OCI-LY7 (cell line): ENCODE results near the gene LPP. TPM values are rescaled to one million over a fixed set of nuclear protein-coding genes. Genes with fewer than 3 reads are reported as not detected.

Experiments
- BruUV-seq: library from RNA; stranded (reverse); fragments of 400-500 nt; replicated peaks from 2 replicates; lab custom pipeline; 2021; lab: Mats Ljungman, UMichigan
- CTCF ChIA-PET: fragments of 300-600 bp; sonication (Branson Sonifier 250); formaldehyde crosslinking; loops from one replicate; lab custom pipeline; 2022; ENCODE audit warnings: antibody characterized with exemption; ENCODE audit not compliant: unreplicated experiment; lab: Charles Lee
- POLR2A ChIA-PET: fragments of 300-600 bp; sonication (Branson Sonifier 250); formaldehyde crosslinking; loops from one replicate; lab custom pipeline; 2022; ENCODE audit warnings: antibody characterized with exemption; lab: Charles Lee
- DNase-seq: peaks from one replicate; pipeline ENCODE4 v3.0.0-alpha.2; 2015; ENCODE audit warnings: low spot score
- H2AFZ ChIP-seq: fragments of 200-600 bp; sonication (generic), shearing (Covaris generic); 2 replicates; pipeline ENCODE4 v1.6.1; 2014; ENCODE audit warnings: mild to moderate bottlenecking, antibody characterized with exemption, low read length, moderate library complexity
- H3K27ac ChIP-seq: fragments of 200-600 bp; sonication (generic); 2 replicates; pipeline ENCODE4 v1.5.1; 2014; ENCODE audit warnings: mixed run types, low read depth, mild to moderate bottlenecking, moderate library complexity, low read length, inconsistent platforms; ENCODE audit not compliant: poor library complexity, severe bottlenecking
- H3K36me3 ChIP-seq: fragments of 200-600 bp; sonication (generic); 2 replicates; pipeline ENCODE4 v1.6.1; 2014; ENCODE audit warnings: mild to moderate bottlenecking, antibody characterized with exemption, low read length, moderate library complexity, mixed read lengths; ENCODE audit not compliant: insufficient read depth
- H3K4me1 ChIP-seq: fragments of 200-600 bp; sonication (generic); 2 replicates; pipeline ENCODE4 v1.5.1; 2014; ENCODE audit warnings: mild to moderate bottlenecking, low read length; ENCODE audit not compliant: insufficient read depth, poor library complexity, severe bottlenecking
- H3K4me2 ChIP-seq: fragments of 200-600 bp; sonication (generic); 2 replicates; pipeline ENCODE4 v1.6.1; 2014; ENCODE audit warnings: mild to moderate bottlenecking, low read length
- H3K4me3 ChIP-seq: fragments of 200-600 bp; sonication (generic); 2 replicates; pipeline ENCODE4 v1.5.1; 2014; ENCODE audit warnings: mild to moderate bottlenecking, low read depth, low read length; ENCODE audit not compliant: poor library complexity, severe bottlenecking
- H3K79me2 ChIP-seq: fragments of 200-600 bp; sonication (generic); 2 replicates; pipeline ENCODE4 v1.6.1; 2016; ENCODE audit warnings: low read depth, mild to moderate bottlenecking, low read length, moderate library complexity, mixed read lengths; ENCODE audit not compliant: insufficient read depth
- H3K9me2 ChIP-seq: fragments of 200-600 bp; sonication (generic); 2 replicates; pipeline ENCODE4 v1.6.1; 2016; ENCODE audit warnings: mild to moderate bottlenecking, low read length, mixed read lengths; ENCODE audit not compliant: insufficient read depth
- H3K9me3 ChIP-seq: fragments of 200-600 bp; sonication (generic); 2 replicates; pipeline ENCODE4 v1.6.1; 2014; ENCODE audit warnings: mild to moderate bottlenecking, mixed run types, low read length, mixed read lengths
- H4K20me1 ChIP-seq: fragments of 200-600 bp; sonication (generic); 2 replicates; pipeline ENCODE4 v1.6.1; 2014; ENCODE audit warnings: mild to moderate bottlenecking, antibody characterized with exemption, low read length, moderate library complexity, mixed read lengths; ENCODE audit not compliant: insufficient read depth
- CTCF ChIP-seq: fragments of 200-600 bp; sonication (generic); conservative IDR thresholded peaks from 2 replicates; pipeline ENCODE4 v1.5.1; 2014; ENCODE audit warnings: mild to moderate bottlenecking, antibody characterized with exemption, low read length, moderate library complexity, mixed read lengths
- EZH2phosphoT487 ChIP-seq: fragments of 200-600 bp; sonication (generic); IDR thresholded peaks from 2 replicates; pipeline ENCODE4 v1.6.1; 2018; ENCODE audit warnings: low read depth, borderline replicate concordance, mild to moderate bottlenecking, mixed run types, antibody characterized with exemption, low read length, moderate library complexity, mixed read lengths
- intact Hi-C: fragments of 100-400 bp; cut with micrococcal nuclease; formaldehyde crosslinking; loops from one replicate; pipeline ENCODE4 v1.10.0; 2022; ENCODE audit not compliant: unreplicated experiment
- total RNA-seq, 2 experiments: library from RNA; depleted of rRNA in 1 of 2; stranded (reverse); fragments of >200 nt in 1 of 2; shearing (Covaris generic) in 1 of 2; gene quantifications; 2 replicates each; pipeline ENCODE4 v1.2.3, GENCODE V29; 2014 to 2022

LPP gene
- total RNA-seq, 2 experiments from 2014 or later = 10.9 to 119 TPM

- no peaks in the 10 kb centered on the region for H3K79me2 ChIP-seq
- intact Hi-C loops = no loop called here
- TF ChIP-seq EZH2phosphoT487 = no peak
- TF ChIP-seq CTCF = no peak
- no peak overlapping the region for H3K4me2 ChIP-seq
- no peak for DNase-seq
- no TSS peak for BruUV-seq
- H2AFZ ChIP-seq = no peak overlapping the region
- no peaks in the 10 kb centered on the region for H3K36me3 ChIP-seq
- no peak overlapping the region for H3K27ac ChIP-seq
- ChIA-PET CTCF (no interaction called here), POLR2A (interaction anchor here (1.2 kb wide), 1 partner anchor 140 kb away, joined by 3 read pairs; no protein-coding TSS in a partner anchor)
- H3K4me3 ChIP-seq = no peak overlapping the region
- H3K9me3 ChIP-seq = no peaks in the 10 kb centered on the region
- no peaks in the 10 kb centered on the region for H4K20me1 ChIP-seq
- H3K9me2 ChIP-seq = no peaks in the 10 kb centered on the region
- H3K4me1 ChIP-seq = peaks cover 20% of the 10 kb centered on the region
Observed at GRCh38 chr3:188788621-188789081, 634.7 kb downstream of the LPP start.

- no peaks in the 10 kb centered on the region for H3K79me2 ChIP-seq
- no peaks in the 10 kb centered on the region for H3K9me2 ChIP-seq
- H3K36me3 ChIP-seq = no peaks in the 10 kb centered on the region
- H3K9me3 ChIP-seq = no peaks in the 10 kb centered on the region
- no peaks in the 10 kb centered on the region for H4K20me1 ChIP-seq
- no peak overlapping the region for H3K4me3 ChIP-seq
- no peak for DNase-seq
- intact Hi-C loops = no loop called here
- no peak for TF ChIP-seq CTCF
- H3K27ac ChIP-seq = no peak overlapping the region
- ChIA-PET POLR2A (no interaction called here), CTCF (interaction anchor here (0.6 kb wide), 1 partner anchor 36 kb away, joined by 6 read pairs; no protein-coding TSS in a partner anchor)
- H2AFZ ChIP-seq = no peak overlapping the region
- no TSS peak for BruUV-seq
- peak overlapping the region; percentile 6; the same call in 1 of the 2 replicates for H3K4me2 ChIP-seq
- H3K4me1 ChIP-seq = peaks cover 20% of the 10 kb centered on the region
Observed at GRCh38 chr3:188789251-188789650, 635.3 kb downstream of the LPP start.

- no peaks in the 10 kb centered on the region for H3K9me2 ChIP-seq
- no peak overlapping the region for H2AFZ ChIP-seq
- intact Hi-C loops = no loop called here
- H3K36me3 ChIP-seq = no peaks in the 10 kb centered on the region
- H3K79me2 ChIP-seq = no peaks in the 10 kb centered on the region
- H3K4me3 ChIP-seq = no peak overlapping the region
- no peaks in the 10 kb centered on the region for H4K20me1 ChIP-seq
- ChIA-PET CTCF (no interaction called here), POLR2A (interaction anchor here (0.6 kb wide), 1 partner anchor 352 kb away, joined by 3 read pairs; no protein-coding TSS in a partner anchor)
- H3K27ac ChIP-seq = no peak overlapping the region
- peaks cover 27% of the 10 kb centered on the region for H3K4me1 ChIP-seq
- no peaks in the 10 kb centered on the region for H3K9me3 ChIP-seq
- BruUV-seq = no TSS peak
- H3K4me2 ChIP-seq = no peak overlapping the region
- DNase-seq = no peak
- no peak for TF ChIP-seq CTCF
- TF ChIP-seq EZH2phosphoT487 = no peak
Observed at GRCh38 chr3:188791311-188791710, 637.4 kb downstream of the LPP start.
